H1 (cell line): ENCODE data around the gene AATK. TPM values are rescaled to one million over a fixed set of nuclear protein-coding genes. Genes with fewer than 3 reads are reported as not detected.

Experiments
- CTCF ChIA-PET: fragments of 300-600 bp; sonication (Branson Sonifier 250); formaldehyde crosslinking; loops from one replicate; lab custom pipeline; 2021; ENCODE audit not compliant: partially characterized antibody; lab: Charles Lee
- POLR2A ChIA-PET: fragments of 300-600 bp; sonication (Branson Sonifier 250); formaldehyde crosslinking; loops from one replicate; lab custom pipeline; 2021; ENCODE audit warnings: inconsistent platforms; ENCODE audit not compliant: partially characterized antibody; lab: Charles Lee
- DNase-seq, 2 experiments: peaks; one replicate each; pipeline versions ENCODE4 v3.0.0 to v3.0.0-alpha.2; 2010 to 2022; ENCODE audit warnings: low spot score in 2 of 2, low read depth in 1 of 2, mixed read lengths in 1 of 2
- FAIRE-seq: peaks from 2 replicates; lab custom pipeline; 2011; peaks lifted over from hg19 to GRCh38; lab: Jason Lieb, UNC
- H2AFZ ChIP-seq: 2 replicates; pipeline ENCODE4 v1.8.1; 2012; ENCODE audit warnings: low read length, inconsistent platforms
- H2AK5ac ChIP-seq: 2 replicates; pipeline ENCODE4 v1.6.1; 2013; ENCODE audit warnings: low read depth, low read length
- H2BK120ac ChIP-seq: replicated peaks from 2 replicates; pipeline ENCODE3; 2013; ENCODE audit warnings: low read depth, low read length, inconsistent platforms
- H2BK12ac ChIP-seq: 2 replicates; pipeline ENCODE4 v1.6.1; 2013; ENCODE audit warnings: low read depth, low read length
- H2BK15ac ChIP-seq: 2 replicates; pipeline ENCODE4 v1.6.1; 2013; ENCODE audit warnings: low read length
- H2BK20ac ChIP-seq: 2 replicates; pipeline ENCODE4 v1.6.1; 2013; ENCODE audit warnings: low read length
- H2BK5ac ChIP-seq: 2 replicates; pipeline ENCODE4 v1.6.1; 2013; ENCODE audit warnings: low read depth, low read length
- H3K14ac ChIP-seq: 2 replicates; pipeline ENCODE4 v1.6.1; 2013; ENCODE audit warnings: inconsistent platforms; ENCODE audit not compliant: insufficient read length
- H3K18ac ChIP-seq: 2 replicates; pipeline ENCODE4 v1.6.1; 2013; ENCODE audit warnings: low read length; ENCODE audit errors: extremely low read depth
- H3K23ac ChIP-seq: 2 replicates; pipeline ENCODE4 v1.6.1; 2013; ENCODE audit warnings: inconsistent platforms; ENCODE audit not compliant: insufficient read length
- H3K23me2 ChIP-seq: 2 replicates; pipeline ENCODE4 v1.6.1; 2013; ENCODE audit warnings: low read depth, low read length
- H3K27ac ChIP-seq: 2 replicates; pipeline ENCODE4 v1.6.1; 2011; ENCODE audit warnings: low read depth, low read length, inconsistent platforms
- H3K27me3 ChIP-seq, 4 experiments: replicated peaks in 1 of 4; 1 replicate in 1 of 4; 2 replicates in 3 of 4; pipeline versions ENCODE4 v1.6.1 to v1.8.1; 2011 to 2013; ENCODE audit warnings: low read length in 3 of 4, mild to moderate bottlenecking in 3 of 4, inconsistent platforms in 2 of 4, mixed read lengths in 2 of 4, moderate library complexity in 1 of 4; ENCODE audit not compliant: control insufficient read depth in 3 of 4, insufficient read depth in 3 of 4; ENCODE audit errors: extremely low read depth in 1 of 4
- H3K36me3 ChIP-seq, 4 experiments: 2 replicates each; pipeline versions ENCODE4 v1.6.1 to v1.8.1; 2011 to 2013; ENCODE audit warnings: mild to moderate bottlenecking in 4 of 4, low read length in 3 of 4, moderate library complexity in 2 of 4, control low read depth in 1 of 4, inconsistent platforms in 1 of 4; ENCODE audit not compliant: insufficient read depth in 4 of 4, control insufficient read depth in 2 of 4
- H3K4ac ChIP-seq: replicated peaks from 2 replicates; pipeline ENCODE3; 2013; ENCODE audit warnings: low read length, low read depth, mixed read lengths, inconsistent platforms; ENCODE audit not compliant: insufficient read length
- H3K4me1 ChIP-seq, 4 experiments: replicated peaks in 1 of 4; 1 replicate in 1 of 4; 2 replicates in 3 of 4; pipeline versions ENCODE4 v1.6.1 to v1.8.1; 2011 to 2013; ENCODE audit warnings: low read length in 3 of 4, inconsistent platforms in 2 of 4, mixed read lengths in 1 of 4; ENCODE audit not compliant: insufficient read depth in 4 of 4, control insufficient read depth in 3 of 4
- H3K4me2 ChIP-seq, 2 experiments: 2 replicates each; pipeline versions ENCODE4 v1.6.1 to v1.8.1; 2011 to 2013; ENCODE audit warnings: low read depth in 2 of 2, low read length in 2 of 2, control low read depth in 1 of 2, inconsistent platforms in 1 of 2, mild to moderate bottlenecking in 1 of 2; ENCODE audit not compliant: insufficient read depth in 1 of 2
- H3K4me3 ChIP-seq, 4 experiments: fragments of 200-600, 300-600 bp in 1 of 4; sonication (generic), shearing (Covaris generic), sonication (Bioruptor Twin) in 1 of 4; 2 replicates each; pipeline versions ENCODE4 v1.5.1 to v1.8.1; 2011 to 2016; ENCODE audit warnings: low read length in 4 of 4, low read depth in 3 of 4, control low read depth in 2 of 4, inconsistent platforms in 2 of 4, mild to moderate bottlenecking in 2 of 4, mixed read lengths in 1 of 4, moderate library complexity in 1 of 4; ENCODE audit not compliant: insufficient read depth in 2 of 4; ENCODE audit errors: extremely low read depth in 1 of 4
- H3K56ac ChIP-seq: replicated peaks from 2 replicates; pipeline ENCODE3; 2013; ENCODE audit warnings: low read depth, mild to moderate bottlenecking, mixed read lengths, low read length, inconsistent platforms; ENCODE audit not compliant: insufficient read length
- H3K79me1 ChIP-seq: 2 replicates; pipeline ENCODE4 v1.6.1; 2013; ENCODE audit warnings: low read depth, low read length, control low read depth
- H3K79me2 ChIP-seq, 2 experiments: 2 replicates each; pipeline versions ENCODE4 v1.6.1 to v1.8.1; 2012 to 2013; ENCODE audit warnings: low read length in 2 of 2, mild to moderate bottlenecking in 2 of 2, inconsistent platforms in 1 of 2; ENCODE audit not compliant: insufficient read depth in 2 of 2, control insufficient read depth in 1 of 2
- H3K9ac ChIP-seq, 4 experiments: replicated peaks in 1 of 4; 1 replicate in 1 of 4; 2 replicates in 3 of 4; pipeline versions ENCODE4 v1.6.1 to v1.8.1; 2011 to 2013; ENCODE audit warnings: low read depth in 3 of 4, low read length in 3 of 4, control low read depth in 2 of 4, mild to moderate bottlenecking in 2 of 4, moderate library complexity in 2 of 4, inconsistent platforms in 1 of 4; ENCODE audit errors: extremely low read depth in 1 of 4
- H3K9me3 ChIP-seq, 2 experiments: 2 replicates each; pipeline versions ENCODE4 v1.6.1 to v1.8.1; 2012 to 2013; ENCODE audit warnings: mild to moderate bottlenecking in 2 of 2, moderate library complexity in 2 of 2, control low read depth in 1 of 2, inconsistent platforms in 1 of 2, low read depth in 1 of 2, low read length in 1 of 2, mixed read lengths in 1 of 2; ENCODE audit not compliant: insufficient read depth in 2 of 2
- H4K20me1 ChIP-seq, 2 experiments: replicated peaks in 1 of 2; 2 replicates each; pipeline versions ENCODE3 to v1.8.1; 2011 to 2013; ENCODE audit warnings: inconsistent platforms in 2 of 2, low read length in 2 of 2, mild to moderate bottlenecking in 1 of 2; ENCODE audit not compliant: insufficient read depth in 2 of 2, control insufficient read depth in 1 of 2
- H4K5ac ChIP-seq: 2 replicates; pipeline ENCODE4 v1.6.1; 2013; ENCODE audit warnings: low read length, low read depth, mixed read lengths, inconsistent platforms; ENCODE audit not compliant: insufficient read length
- H4K8ac ChIP-seq: 2 replicates; pipeline ENCODE4 v1.8.0; 2013; ENCODE audit warnings: mild to moderate bottlenecking, moderate library complexity, low read length, inconsistent platforms; ENCODE audit not compliant: insufficient read depth; ENCODE audit errors: extremely low read depth
- H4K91ac ChIP-seq: replicated peaks from 2 replicates; pipeline ENCODE3; 2013; ENCODE audit warnings: low read length, mixed read lengths, inconsistent platforms; ENCODE audit not compliant: insufficient read length
- ATF3 ChIP-seq: IDR thresholded peaks from 2 replicates; pipeline ENCODE4 v1.6.1; 2011; ENCODE audit warnings: low read depth, mild to moderate bottlenecking, low read length; ENCODE audit not compliant: insufficient read depth
- CHD1 ChIP-seq: IDR thresholded peaks from 2 replicates; pipeline ENCODE4 v1.6.1; 2012; ENCODE audit warnings: low read depth, low read length, improper control_type of control experiment
- SP1 ChIP-seq: IDR thresholded peaks from 2 replicates; pipeline ENCODE4 v1.6.1; 2011; ENCODE audit warnings: low read depth, low read length
- WGBS, 2 experiments: shearing (Covaris generic) in 1 of 2; methylation state at CpG; one replicate each; pipeline versions ENCODE4 v1.1.6 to v1.1.7; 2013 to 2015; ENCODE audit warnings: low lambda C conversion rate in 2 of 2, mixed read lengths in 2 of 2, inconsistent platforms in 1 of 2, low coverage in 1 of 2, missing lambda C conversion rate in 1 of 2; ENCODE audit not compliant: insufficient replicate concordance in 2 of 2, insufficient coverage in 1 of 2, insufficient read length in 1 of 2; ENCODE audit errors: extremely low coverage in 1 of 2, missing lambda C conversion rate in 1 of 2; 5-methylcytosine and 5-hydroxymethylcytosine counted together
- polyA plus RNA-seq, 7 experiments: library from polyadenylated mRNA; depleted of rRNA in 3 of 7; stranded (reverse) in 5 of 7; unstranded in 2 of 7; fragments of >200 nt in 5 of 7; fragments of 200-250 nt in 2 of 7; gene quantifications; 1 replicate in 5 of 7; 2 replicates in 1 of 7; 4 replicates in 1 of 7; pipeline versions ENCODE4 v1.2.1 to v1.2.3, GENCODE V29; 2011 to 2013; ENCODE audit warnings: missing spikeins in 2 of 7, mixed read lengths in 2 of 7
- total RNA-seq: library from RNA; stranded (reverse); fragmentation: NEBNext Ultra II Directional; extraction: Animal tissue kit (Norgen Biotek cat#: 25700); gene quantifications from 2 replicates; pipeline ENCODE4 v1.2.1, GENCODE V29; 2021

Gene AATK
- total and polyA plus RNA-seq, 2 of the 8 experiments (the other 6 are each of a cell fraction or from before 2014, with no cell fraction given), result 1.7 to 3.5 TPM

- no peak overlapping the region for H3K4ac ChIP-seq
- H2AFZ ChIP-seq, result no peak overlapping the region
- H3K23ac ChIP-seq, result no peak overlapping the region
- no peaks in the 10 kb centered on the region for H3K79me2 ChIP-seq
- no peaks in the 10 kb centered on the region for H3K79me1 ChIP-seq
- no peak overlapping the region for H2AK5ac ChIP-seq
- no peak overlapping the region for H3K18ac ChIP-seq
- H2BK12ac ChIP-seq, result no peak overlapping the region
- H3K4me2 ChIP-seq, result no peak overlapping the region
- no peak overlapping the region for H4K91ac ChIP-seq
- no peak overlapping the region for H3K9ac ChIP-seq
- H2BK20ac ChIP-seq, result no peak overlapping the region
- no peak overlapping the region for H2BK5ac ChIP-seq
- H2BK15ac ChIP-seq, result no peak overlapping the region
- no peak for DNase-seq
- no peak overlapping the region for H4K5ac ChIP-seq
- no peak overlapping the region for H3K56ac ChIP-seq
- no peak overlapping the region for H2BK120ac ChIP-seq
- POLR2A ChIA-PET, result interaction anchor here (0.6 kb wide), 1 partner anchor 94 kb away, joined by 5 read pairs; no protein-coding TSS in a partner anchor
- H3K9me3 ChIP-seq, result no peaks in the 10 kb centered on the region
- no peak overlapping the region for H3K4me3 ChIP-seq
- H3K4me1 ChIP-seq, result no peaks in the 10 kb centered on the region; a peak in 1 of 7 replicates
- no peak for FAIRE-seq
- peak overlapping the region; percentile 68; the same call in 1 of the 2 replicates for H4K8ac ChIP-seq
- no peaks in the 10 kb centered on the region for H4K20me1 ChIP-seq
- CTCF ChIA-PET, result interaction anchor here (0.6 to 1.7 kb wide), 5 partner anchors 17 to 347 kb away, joined by 3 to 5 read pairs (median 4); no protein-coding TSS in a partner anchor
- 87% methylated on average over 12 of the region's 14 CpGs; no CpG with 5 or more reads in 1 of the 2 experiments for WGBS, 2 experiments
- no peak overlapping the region for H3K27ac ChIP-seq
- no peaks in the 10 kb centered on the region for H3K36me3 ChIP-seq
- no peaks in the 10 kb centered on the region for H3K27me3 ChIP-seq
- no peak overlapping the region for H3K14ac ChIP-seq
- no peaks in the 10 kb centered on the region for H3K23me2 ChIP-seq
- TF ChIP-seq ATF3 (no peak), SP1 (no peak), CHD1 (no peak)
These were observed 15.5 kb downstream of the AATK start for GRCh38 chr17:81150377-81151077.
